Breast epithelium (tissue), 4 donors: ENCODE data around the gene CPT2. TPM values are rescaled to one million over a fixed set of nuclear protein-coding genes. Genes with fewer than 3 reads are reported as not detected.

Source experiments
- DNase-seq, 2 donors: peaks; one replicate each; pipeline ENCODE4 v3.0.0-alpha.2; 2019; ENCODE audit warnings: low spot score in 2 of 2
- H3K27ac ChIP-seq, 2 donors: fragments of 200-600 bp; sonication (generic) in 1 of 2; one replicate each; pipeline ENCODE4 v1.5.1; 2016 to 2019; ENCODE audit warnings: mild to moderate bottlenecking in 1 of 2
- H3K27me3 ChIP-seq, 2 donors: fragments of 200-600 bp; sonication (generic) in 1 of 2; one replicate each; pipeline versions ENCODE4 v1.5.1 to v1.6.0; 2017 to 2019; ENCODE audit warnings: control low read depth in 1 of 2, mild to moderate bottlenecking in 1 of 2
- H3K36me3 ChIP-seq: fragments of 200-600 bp; one replicate; pipeline ENCODE4 v1.5.1; 2019
- H3K4me1 ChIP-seq, 2 donors: fragments of 200-600 bp; sonication (generic); one replicate each; pipeline ENCODE4 v1.5.1; 2016 to 2019; ENCODE audit warnings: control low read depth in 1 of 2
- H3K4me3 ChIP-seq, 3 donors: fragments of 200-600 bp; sonication (generic); 1 replicate in 2 of 3; 2 replicates in 1 of 3; pipeline ENCODE4 v1.5.1; 2016 to 2019; ENCODE audit warnings: mild to moderate bottlenecking in 3 of 3, moderate library complexity in 2 of 3
- H3K9me3 ChIP-seq, 2 donors: fragments of 200-600 bp; sonication (generic) in 1 of 2; one replicate each; pipeline ENCODE4 v1.5.1; 2016 to 2019; ENCODE audit warnings: control low read depth in 1 of 2
- POLR2A ChIP-seq: fragments of 450-650 bp; IDR thresholded peaks from one replicate; pipeline ENCODE4 v1.6.1; 2016; ENCODE audit warnings: antibody characterized with exemption, mild to moderate bottlenecking, moderate library complexity
- POLR2AphosphoS5 ChIP-seq, 3 donors: sonication (generic); formaldehyde crosslinking; IDR thresholded peaks; one replicate each; pipeline ENCODE4 v1.6.1; 2017; ENCODE audit warnings: antibody characterized with exemption in 3 of 3
- intact Hi-C: fragments of 100-400 bp; cut with DNase I; formaldehyde crosslinking; loops from one replicate; pipeline ENCODE4 v1.15.1; 2023; ENCODE audit warnings: low total_unique reads
- total RNA-seq, 3 donors: library from RNA; depleted of rRNA; stranded (reverse); fragments of >200 nt; gene quantifications; one replicate each; pipeline ENCODE4 v1.1.0, GENCODE V29; 2016
- TF ChIP-seq, protein P1 (sequence below), 3 donors: fragments of 450-650 bp; IDR thresholded peaks; one replicate each; pipeline ENCODE4 v1.5.1; 2016 to 2017; ENCODE audit warnings: antibody characterized with exemption in 3 of 3, mild to moderate bottlenecking in 3 of 3, moderate library complexity in 3 of 3

CPT2 gene
- total RNA-seq, 3 donors from 2014 or later, result 20.5 to 26.2 (median 22.9) TPM

DNA sequence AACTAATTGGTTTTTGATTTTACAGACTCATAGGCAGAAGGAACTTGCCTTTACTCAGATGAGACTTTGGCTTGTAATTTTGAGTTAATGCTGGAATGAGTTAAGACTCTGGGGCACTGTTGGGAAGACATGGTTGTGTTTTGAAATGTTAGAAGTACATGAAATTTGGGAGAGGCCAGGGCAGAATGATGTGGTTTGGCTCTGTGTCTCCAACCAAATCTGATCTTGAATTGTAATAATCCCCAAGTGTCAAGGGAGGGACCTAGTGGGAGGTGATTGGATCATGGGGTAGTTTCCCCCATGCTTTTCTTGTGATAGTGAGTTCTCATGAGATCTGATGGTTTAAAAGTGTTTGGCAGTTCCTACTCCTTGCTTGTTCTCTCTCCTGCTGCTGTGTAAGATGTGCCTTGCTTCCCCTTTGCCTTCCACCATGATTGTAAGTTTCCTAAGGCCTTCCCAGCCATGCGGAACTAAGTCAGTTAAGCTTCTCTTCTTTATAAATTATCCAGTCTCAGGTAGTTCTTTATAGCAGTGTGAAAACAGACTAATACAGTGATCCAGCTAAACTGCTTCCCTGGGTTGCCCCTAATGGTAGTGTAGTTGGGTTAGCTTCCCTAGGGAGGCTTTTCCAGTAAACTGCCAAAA lies 10.2 kb downstream of the CPT2 start:
- no peaks in the 10 kb centered on the region for H3K27me3 ChIP-seq
- no peak overlapping the region for H3K4me3 ChIP-seq
- no peak overlapping the region for H3K27ac ChIP-seq
- no peak for DNase-seq
- peaks cover 5 to 11% of the 10 kb centered on the region in 2 donors for H3K9me3 ChIP-seq
- no peaks in the 10 kb centered on the region for H3K4me1 ChIP-seq
- no peak for TF ChIP-seq POLR2A
- TF ChIP-seq, protein P1, sequence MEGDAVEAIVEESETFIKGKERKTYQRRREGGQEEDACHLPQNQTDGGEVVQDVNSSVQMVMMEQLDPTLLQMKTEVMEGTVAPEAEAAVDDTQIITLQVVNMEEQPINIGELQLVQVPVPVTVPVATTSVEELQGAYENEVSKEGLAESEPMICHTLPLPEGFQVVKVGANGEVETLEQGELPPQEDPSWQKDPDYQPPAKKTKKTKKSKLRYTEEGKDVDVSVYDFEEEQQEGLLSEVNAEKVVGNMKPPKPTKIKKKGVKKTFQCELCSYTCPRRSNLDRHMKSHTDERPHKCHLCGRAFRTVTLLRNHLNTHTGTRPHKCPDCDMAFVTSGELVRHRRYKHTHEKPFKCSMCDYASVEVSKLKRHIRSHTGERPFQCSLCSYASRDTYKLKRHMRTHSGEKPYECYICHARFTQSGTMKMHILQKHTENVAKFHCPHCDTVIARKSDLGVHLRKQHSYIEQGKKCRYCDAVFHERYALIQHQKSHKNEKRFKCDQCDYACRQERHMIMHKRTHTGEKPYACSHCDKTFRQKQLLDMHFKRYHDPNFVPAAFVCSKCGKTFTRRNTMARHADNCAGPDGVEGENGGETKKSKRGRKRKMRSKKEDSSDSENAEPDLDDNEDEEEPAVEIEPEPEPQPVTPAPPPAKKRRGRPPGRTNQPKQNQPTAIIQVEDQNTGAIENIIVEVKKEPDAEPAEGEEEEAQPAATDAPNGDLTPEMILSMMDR (IDR thresholded peaks at IDR 0.05), result no peak
- TF ChIP-seq POLR2AphosphoS5 (IDR thresholded peaks at IDR 0.05), result no peak
- intact Hi-C loops, result no loop called here
- H3K36me3 ChIP-seq, result peaks cover 4% of the 10 kb centered on the region

DNA sequence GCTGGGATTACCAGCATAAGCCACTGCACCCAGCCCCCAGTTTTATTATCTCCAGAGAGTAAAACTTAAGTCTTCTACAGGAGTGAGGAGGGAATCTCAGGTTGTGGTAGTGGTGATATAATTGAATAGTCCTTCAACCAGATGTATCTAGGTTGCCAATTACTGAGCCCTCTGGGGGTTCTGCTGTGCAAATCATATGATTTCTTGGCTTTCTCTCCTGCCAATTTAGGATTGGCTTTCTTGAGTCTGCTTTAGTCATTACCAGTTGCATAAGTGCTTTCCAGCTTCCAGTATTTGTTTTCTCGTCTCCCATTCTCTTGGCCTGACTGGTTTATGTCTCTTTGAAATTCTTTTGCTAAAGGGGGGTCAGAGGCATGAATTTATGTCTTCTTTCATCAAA lies 11.1 kb downstream of the CPT2 start:
- Histone ChIP-seq H3K4me3 (no peak overlapping the region), H3K4me1 (no peaks in the 10 kb centered on the region), H3K9me3 (peaks cover 5 to 11% of the 10 kb centered on the region in 2 donors), H3K27me3 (no peaks in the 10 kb centered on the region), H3K27ac (no peak overlapping the region), H3K36me3 (peaks cover 4% of the 10 kb centered on the region)
- TF ChIP-seq POLR2AphosphoS5 (IDR thresholded peaks at IDR 0.05) (no peak), POLR2A (no peak)
- TF ChIP-seq, protein P1 (IDR thresholded peaks at IDR 0.05), result no peak
- intact Hi-C loops, result no loop called here
- no peak for DNase-seq

DNA sequence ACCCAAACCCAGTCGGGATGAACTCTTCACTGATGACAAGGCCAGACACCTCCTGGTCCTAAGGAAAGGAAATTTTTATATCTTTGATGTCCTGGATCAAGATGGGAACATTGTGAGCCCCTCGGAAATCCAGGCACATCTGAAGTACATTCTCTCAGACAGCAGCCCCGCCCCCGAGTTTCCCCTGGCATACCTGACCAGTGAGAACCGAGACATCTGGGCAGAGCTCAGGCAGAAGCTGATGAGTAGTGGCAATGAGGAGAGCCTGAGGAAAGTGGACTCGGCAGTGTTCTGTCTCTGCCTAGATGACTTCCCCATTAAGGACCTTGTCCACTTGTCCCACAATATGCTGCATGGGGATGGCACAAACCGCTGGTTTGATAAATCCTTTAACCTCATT lies 13.7 kb downstream of the CPT2 start:
- Histone ChIP-seq H3K27me3 (no peaks in the 10 kb centered on the region), H3K4me1 (no peaks in the 10 kb centered on the region), H3K36me3 (peaks cover 4% of the 10 kb centered on the region), H3K9me3 (peaks cover 5 to 11% of the 10 kb centered on the region in 2 donors), H3K4me3 (no peak overlapping the region), H3K27ac (no peak overlapping the region)
- DNase-seq, result no peak
- intact Hi-C loops, result no loop called here
- no peak for TF ChIP-seq POLR2A

DNA sequence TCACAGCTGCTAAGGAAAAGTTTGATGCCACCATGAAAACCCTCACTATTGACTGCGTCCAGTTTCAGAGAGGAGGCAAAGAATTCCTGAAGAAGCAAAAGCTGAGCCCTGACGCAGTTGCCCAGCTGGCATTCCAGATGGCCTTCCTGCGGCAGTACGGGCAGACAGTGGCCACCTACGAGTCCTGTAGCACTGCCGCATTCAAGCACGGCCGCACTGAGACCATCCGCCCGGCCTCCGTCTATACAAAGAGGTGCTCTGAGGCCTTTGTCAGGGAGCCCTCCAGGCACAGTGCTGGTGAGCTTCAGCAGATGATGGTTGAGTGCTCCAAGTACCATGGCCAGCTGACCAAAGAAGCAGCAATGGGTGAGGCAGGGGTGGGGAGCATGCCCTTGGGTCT lies 14.3 kb downstream of the CPT2 start:
- peaks cover 4% of the 10 kb centered on the region for H3K36me3 ChIP-seq
- H3K27ac ChIP-seq, result no peak overlapping the region
- peaks cover 5% of the 10 kb centered on the region in 2 donors for H3K9me3 ChIP-seq
- no peak for TF ChIP-seq POLR2A
- TF ChIP-seq POLR2AphosphoS5 (IDR thresholded peaks at IDR 0.05), result no peak
- TF ChIP-seq, protein P1 (IDR thresholded peaks at IDR 0.05), result no peak
- intact Hi-C loops, result no loop called here
- no peaks in the 10 kb centered on the region for H3K4me1 ChIP-seq
- no peak overlapping the region for H3K4me3 ChIP-seq
- H3K27me3 ChIP-seq, result no peaks in the 10 kb centered on the region
- no peak for DNase-seq

DNA sequence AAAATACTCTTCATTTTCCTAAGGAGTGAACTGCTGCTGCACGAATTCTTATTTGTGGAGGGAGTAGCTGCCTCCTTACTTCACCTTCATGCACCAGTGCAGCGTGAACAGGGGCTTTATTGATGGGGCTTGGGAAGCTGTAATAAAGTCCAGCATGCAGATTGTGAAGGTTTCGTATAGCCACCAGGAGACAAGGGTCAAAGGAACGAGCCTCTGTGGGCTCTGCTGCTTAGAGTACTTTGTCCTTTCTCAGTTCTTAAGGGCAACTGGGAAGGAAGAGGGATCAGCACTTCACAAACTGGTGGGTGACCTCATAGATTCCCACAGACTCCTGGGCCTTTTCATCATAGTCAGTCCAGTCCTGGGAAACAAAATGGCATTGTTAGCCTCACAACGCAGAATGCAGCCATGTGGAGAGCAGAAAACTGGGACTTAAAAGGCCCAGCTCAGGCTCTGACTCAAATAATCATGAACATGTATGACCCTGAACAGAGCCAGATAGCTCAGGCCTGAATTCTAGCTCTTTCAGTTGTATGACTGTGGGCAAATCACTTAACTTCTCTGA lies 17.8 kb downstream of the CPT2 start:
- no peak for TF ChIP-seq POLR2AphosphoS5 (IDR thresholded peaks at IDR 0.05)
- TF ChIP-seq, protein P1 (IDR thresholded peaks at IDR 0.05), result no peak
- TF ChIP-seq POLR2A, result no peak
- DNase-seq, result no peak
- intact Hi-C loops, result no loop called here
- H3K4me3 ChIP-seq, result no peak overlapping the region
- peaks cover 0 to 3% of the 10 kb centered on the region in 2 donors for H3K4me1 ChIP-seq
- H3K9me3 ChIP-seq, result no peaks in the 10 kb centered on the region
- no peaks in the 10 kb centered on the region for H3K27me3 ChIP-seq
- no peaks in the 10 kb centered on the region for H3K36me3 ChIP-seq
- no peak overlapping the region for H3K27ac ChIP-seq
